ENCODE measurements around the gene RASSF8.

DNA sequence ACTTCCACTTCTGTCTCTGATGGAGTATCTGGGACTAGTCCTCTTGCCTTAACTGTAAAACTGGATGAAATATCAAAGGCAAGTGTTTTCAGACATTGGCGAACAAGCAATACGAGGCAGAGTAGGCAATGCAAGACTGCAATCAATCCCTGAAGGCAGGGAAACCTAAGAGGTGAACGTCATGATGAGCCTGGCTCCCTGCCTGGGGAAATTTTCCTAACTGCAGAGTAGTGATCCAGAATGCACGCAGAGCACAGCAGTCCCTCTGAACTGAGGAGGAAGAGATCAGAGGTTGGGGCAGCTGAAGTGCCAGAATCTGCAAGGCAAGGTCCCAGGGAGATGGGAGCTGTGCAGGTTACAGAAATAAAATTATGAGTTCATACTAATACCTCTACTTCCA is 147.9 kb downstream of the RASSF8 start:
- TF ChIP-seq, protein P1, sequence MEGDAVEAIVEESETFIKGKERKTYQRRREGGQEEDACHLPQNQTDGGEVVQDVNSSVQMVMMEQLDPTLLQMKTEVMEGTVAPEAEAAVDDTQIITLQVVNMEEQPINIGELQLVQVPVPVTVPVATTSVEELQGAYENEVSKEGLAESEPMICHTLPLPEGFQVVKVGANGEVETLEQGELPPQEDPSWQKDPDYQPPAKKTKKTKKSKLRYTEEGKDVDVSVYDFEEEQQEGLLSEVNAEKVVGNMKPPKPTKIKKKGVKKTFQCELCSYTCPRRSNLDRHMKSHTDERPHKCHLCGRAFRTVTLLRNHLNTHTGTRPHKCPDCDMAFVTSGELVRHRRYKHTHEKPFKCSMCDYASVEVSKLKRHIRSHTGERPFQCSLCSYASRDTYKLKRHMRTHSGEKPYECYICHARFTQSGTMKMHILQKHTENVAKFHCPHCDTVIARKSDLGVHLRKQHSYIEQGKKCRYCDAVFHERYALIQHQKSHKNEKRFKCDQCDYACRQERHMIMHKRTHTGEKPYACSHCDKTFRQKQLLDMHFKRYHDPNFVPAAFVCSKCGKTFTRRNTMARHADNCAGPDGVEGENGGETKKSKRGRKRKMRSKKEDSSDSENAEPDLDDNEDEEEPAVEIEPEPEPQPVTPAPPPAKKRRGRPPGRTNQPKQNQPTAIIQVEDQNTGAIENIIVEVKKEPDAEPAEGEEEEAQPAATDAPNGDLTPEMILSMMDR (IDR thresholded peaks at IDR 0.05; ENCODE audit: low read length): no peak
- no peak for TF ChIP-seq EZH2phosphoT487 (IDR thresholded peaks at IDR 0.05; ENCODE audit: low read length)

Data from MM.1S (cell line).